Measurements from ENCODE around the gene AP2S1. TPM values are rescaled to one million over a fixed set of nuclear protein-coding genes. Genes with fewer than 3 reads are reported as not detected.

The AP2S1 gene
- total RNA-seq, 1 donor from 2014 or later = 120 TPM

DNA sequence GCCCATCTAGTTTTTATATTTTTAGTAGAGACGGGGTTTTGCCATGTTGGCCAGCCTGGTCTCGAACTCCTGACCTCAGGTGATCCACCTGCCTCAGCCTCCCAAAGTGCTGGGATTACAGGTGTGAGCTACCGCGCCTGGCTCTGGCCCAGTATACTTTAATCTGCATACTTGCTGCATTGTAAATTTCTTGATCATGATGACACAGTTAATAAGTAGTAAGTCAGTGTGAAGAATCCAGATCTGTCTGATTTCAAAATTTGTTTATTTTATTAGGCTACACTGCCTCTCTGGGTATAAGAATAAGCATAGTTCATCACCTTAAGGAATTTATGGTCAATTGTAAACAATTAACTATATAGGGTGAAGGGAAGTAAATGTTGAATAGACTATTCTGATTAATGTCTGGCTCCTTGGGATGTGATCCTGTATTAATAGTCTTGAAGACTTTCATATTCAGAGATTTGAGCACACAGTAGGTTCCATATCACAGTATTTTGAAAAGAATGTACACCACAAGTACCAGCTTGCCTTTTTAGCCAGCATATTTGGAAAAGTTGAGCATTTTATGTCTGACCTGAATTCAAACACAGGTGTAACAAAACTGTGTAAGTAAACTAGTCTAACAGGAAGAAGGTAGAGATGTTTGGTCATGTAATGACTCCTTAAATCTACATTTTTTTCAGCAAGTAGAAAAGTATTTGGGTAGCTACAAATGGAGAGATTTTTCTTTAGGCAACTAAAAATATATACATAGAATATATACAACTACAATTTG lies 17.6 kb upstream of the AP2S1 start:
- DNase-seq (ENCODE audit: low read depth) (no peak), FAIRE-seq (no peak)
- TF ChIP-seq, protein P1, sequence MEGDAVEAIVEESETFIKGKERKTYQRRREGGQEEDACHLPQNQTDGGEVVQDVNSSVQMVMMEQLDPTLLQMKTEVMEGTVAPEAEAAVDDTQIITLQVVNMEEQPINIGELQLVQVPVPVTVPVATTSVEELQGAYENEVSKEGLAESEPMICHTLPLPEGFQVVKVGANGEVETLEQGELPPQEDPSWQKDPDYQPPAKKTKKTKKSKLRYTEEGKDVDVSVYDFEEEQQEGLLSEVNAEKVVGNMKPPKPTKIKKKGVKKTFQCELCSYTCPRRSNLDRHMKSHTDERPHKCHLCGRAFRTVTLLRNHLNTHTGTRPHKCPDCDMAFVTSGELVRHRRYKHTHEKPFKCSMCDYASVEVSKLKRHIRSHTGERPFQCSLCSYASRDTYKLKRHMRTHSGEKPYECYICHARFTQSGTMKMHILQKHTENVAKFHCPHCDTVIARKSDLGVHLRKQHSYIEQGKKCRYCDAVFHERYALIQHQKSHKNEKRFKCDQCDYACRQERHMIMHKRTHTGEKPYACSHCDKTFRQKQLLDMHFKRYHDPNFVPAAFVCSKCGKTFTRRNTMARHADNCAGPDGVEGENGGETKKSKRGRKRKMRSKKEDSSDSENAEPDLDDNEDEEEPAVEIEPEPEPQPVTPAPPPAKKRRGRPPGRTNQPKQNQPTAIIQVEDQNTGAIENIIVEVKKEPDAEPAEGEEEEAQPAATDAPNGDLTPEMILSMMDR (IDR thresholded peaks at IDR 0.05; ENCODE audit: insufficient read depth, low read length, severe bottlenecking) = no peak
- Histone ChIP-seq H3K27me3 (ENCODE audit: control insufficient read depth, insufficient read depth, low read length) (no peaks in the 10 kb centered on the region), H3K36me3 (ENCODE audit: control insufficient read depth, insufficient read depth, low read length) (peaks cover 2% of the 10 kb centered on the region), H3K4me3 (ENCODE audit: low read depth, low read length) (no peak overlapping the region)

DNA sequence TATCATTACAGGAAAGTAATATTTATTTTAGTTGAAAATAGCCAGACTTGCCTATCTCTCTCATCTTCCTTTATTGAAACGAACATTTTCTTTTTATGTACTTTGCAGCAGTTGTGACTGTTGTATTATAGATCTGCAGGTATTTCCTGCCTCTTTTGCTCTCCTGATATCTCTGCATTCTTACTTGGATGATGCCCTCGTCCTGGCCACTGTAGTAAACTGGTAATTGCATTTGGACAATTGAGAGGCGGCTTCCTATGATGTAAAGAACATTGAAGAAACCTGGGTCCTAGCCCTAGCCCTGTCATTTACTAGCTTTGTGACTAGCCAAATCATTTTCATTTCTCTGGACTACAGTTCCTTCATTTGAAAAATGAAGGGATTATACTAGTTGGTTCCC lies 16.5 kb upstream of the AP2S1 start:
- TF ChIP-seq, protein P1 (IDR thresholded peaks at IDR 0.05; ENCODE audit: insufficient read depth, low read length, severe bottlenecking) = no peak
- DNase-seq (ENCODE audit: low read depth) = no peak
- Histone ChIP-seq H3K4me3 (ENCODE audit: low read depth, low read length) (no peak overlapping the region), H3K27me3 (ENCODE audit: control insufficient read depth, insufficient read depth, low read length) (no peaks in the 10 kb centered on the region), H3K36me3 (ENCODE audit: control insufficient read depth, insufficient read depth, low read length) (peaks cover 2% of the 10 kb centered on the region)
- FAIRE-seq = no peak

DNA sequence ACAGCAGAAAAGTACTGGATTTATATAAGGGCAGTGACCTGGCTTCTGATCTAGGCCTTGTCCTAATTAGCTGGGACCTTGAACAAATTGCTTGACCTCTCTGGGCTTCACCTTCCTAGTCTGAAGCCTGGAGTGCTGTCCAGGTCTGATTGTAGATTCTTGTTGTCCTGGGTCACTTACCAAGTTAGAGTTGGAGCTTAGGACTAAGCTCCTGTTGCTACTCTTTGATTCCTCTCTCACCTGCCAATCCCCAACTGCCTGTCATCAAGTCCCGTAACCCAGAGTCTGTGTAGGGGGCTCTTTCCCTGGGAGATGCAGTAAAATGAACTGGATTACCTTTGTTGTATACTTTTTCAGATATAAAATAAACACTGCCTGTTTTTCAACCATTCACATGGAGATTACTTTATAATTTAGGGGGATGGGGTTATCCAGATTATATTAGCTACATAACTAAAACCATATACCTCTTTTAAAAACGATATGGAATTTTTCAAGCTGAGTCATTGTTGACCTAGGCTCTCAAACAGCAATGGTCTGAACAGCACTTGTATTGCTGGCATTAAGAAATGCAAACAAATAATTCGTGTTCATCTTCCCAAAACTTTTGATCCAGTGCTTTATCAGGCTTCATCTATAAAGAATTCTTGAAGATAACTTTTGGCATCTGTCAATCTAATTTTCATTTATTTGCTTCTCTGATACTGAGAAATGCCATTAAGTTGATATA lies 15.9 kb upstream of the AP2S1 start:
- FAIRE-seq = no peak
- H3K27me3 ChIP-seq (ENCODE audit: control insufficient read depth, insufficient read depth, low read length) = no peaks in the 10 kb centered on the region
- no peak overlapping the region for H3K4me3 ChIP-seq (ENCODE audit: low read depth, low read length)
- DNase-seq (ENCODE audit: low read depth) = peak; percentile 66
- TF ChIP-seq, protein P1 (IDR thresholded peaks at IDR 0.05; ENCODE audit: insufficient read depth, low read length, severe bottlenecking) = no peak
- H3K36me3 ChIP-seq (ENCODE audit: control insufficient read depth, insufficient read depth, low read length) = peaks cover 2% of the 10 kb centered on the region

DNA sequence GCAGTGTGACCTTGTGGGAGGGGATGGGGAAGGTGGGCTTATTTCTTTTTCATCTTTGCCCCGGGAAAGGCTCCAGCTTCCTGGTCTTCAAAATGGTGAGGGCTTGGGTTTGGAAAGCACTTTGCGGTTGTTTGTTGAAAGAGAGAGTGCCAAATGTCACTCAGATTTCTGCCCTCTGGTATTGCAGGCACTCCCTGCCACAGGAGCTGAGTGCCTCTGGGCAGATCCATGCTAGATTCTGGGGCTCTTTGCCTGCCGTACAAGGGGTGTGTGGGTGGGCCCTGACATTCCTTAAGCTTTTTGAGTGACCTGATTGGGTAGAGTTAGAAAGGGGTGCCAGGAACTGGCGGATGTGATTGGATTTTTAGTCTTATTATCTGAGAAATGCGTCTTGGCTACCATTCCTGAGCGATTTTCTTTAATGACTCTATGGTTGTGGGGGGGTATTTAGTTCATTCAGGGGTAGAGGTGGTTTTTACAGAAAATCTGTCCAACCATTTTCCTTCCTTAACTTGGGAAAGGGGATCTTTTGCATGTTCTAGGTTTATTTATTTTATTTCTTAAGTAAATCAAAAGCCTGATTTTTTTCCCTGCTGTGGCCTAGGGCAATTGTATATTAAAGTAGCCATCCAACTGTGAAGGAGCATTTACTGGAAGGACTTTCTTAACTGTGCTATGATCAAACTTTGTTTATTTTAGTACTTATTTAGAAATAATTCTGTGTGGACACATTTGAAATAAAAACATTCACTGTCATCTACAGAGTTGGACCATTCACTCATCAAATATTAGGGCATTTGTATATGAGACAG lies 13.4 kb upstream of the AP2S1 start:
- peak; percentile 46 for DNase-seq (ENCODE audit: low read depth)
- TF ChIP-seq, protein P1 (IDR thresholded peaks at IDR 0.05; ENCODE audit: insufficient read depth, low read length, severe bottlenecking) = no peak
- FAIRE-seq = no peak
- no peaks in the 10 kb centered on the region for H3K27me3 ChIP-seq (ENCODE audit: control insufficient read depth, insufficient read depth, low read length)
- peaks cover 2% of the 10 kb centered on the region for H3K36me3 ChIP-seq (ENCODE audit: control insufficient read depth, insufficient read depth, low read length)
- peak overlapping the region; percentile 13 for H3K4me3 ChIP-seq (ENCODE audit: low read depth, low read length)

DNA sequence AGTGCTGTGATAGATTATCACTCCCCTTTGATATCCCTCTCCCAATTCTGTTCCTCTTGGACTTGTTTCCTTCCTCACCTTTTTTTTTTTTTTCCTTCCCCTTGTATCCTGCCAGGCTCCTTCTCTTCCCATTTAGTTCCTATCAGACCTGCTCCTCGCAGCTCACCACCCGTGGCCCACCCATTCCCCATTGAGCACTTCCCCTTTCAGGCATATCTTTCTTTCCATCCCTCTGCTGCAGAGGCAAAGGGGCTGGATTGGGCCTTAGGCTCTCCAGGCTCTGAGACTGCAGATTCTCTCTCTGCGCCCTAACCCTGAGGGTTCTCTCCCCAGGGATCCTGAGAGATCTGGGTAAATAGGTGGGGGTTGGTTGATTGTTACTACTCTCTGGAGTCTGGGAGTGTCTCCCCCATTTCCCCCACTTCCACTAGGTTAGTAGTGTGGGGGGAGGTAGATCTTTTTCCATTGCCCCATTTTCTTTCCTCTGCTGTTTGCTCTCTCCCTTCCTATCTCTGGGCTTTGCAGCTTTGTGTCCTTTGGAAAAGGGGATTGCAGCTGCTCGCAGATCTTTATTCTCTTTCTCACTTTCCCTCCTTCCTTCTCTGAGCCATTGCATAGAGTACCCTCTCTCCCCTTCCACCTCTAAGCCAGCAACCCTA lies 12.5 kb upstream of the AP2S1 start:
- Histone ChIP-seq H3K36me3 (ENCODE audit: control insufficient read depth, insufficient read depth, low read length) (peaks cover 2% of the 10 kb centered on the region), H3K27me3 (ENCODE audit: control insufficient read depth, insufficient read depth, low read length) (no peaks in the 10 kb centered on the region), H3K4me3 (ENCODE audit: low read depth, low read length) (peak overlapping the region; percentile 13)
- no peak for DNase-seq (ENCODE audit: low read depth)
- TF ChIP-seq, protein P1 (IDR thresholded peaks at IDR 0.05; ENCODE audit: insufficient read depth, low read length, severe bottlenecking) = no peak
- no peak for FAIRE-seq
